Measurements from ENCODE around the gene NKTR.

GRCh38 chr3:42649783-42650182 lies 49.3 kb downstream of the NKTR start:
- no peak for TF ChIP-seq CTCF (IDR thresholded peaks at IDR 0.05)
- TF ChIP-seq POLR2A (IDR thresholded peaks at IDR 0.05): no peak

Data from lower leg skin (tissue), 3 donors.